ENCODE data around the gene BCL2L13.
A peak's percentile ranks its signal among the peaks of the same experiment; 100 is the strongest.

Gene BCL2L13

GRCh38 chr22:17638432-17639246 lies at the start of gene BCL2L13:
Gene BCL2L13, plus strand, starts transcription at chr22:17638757. Its CDS starts 16,955 bp downstream, at chr22:17655712.
- peak; percentile 76 to 85 for DNase-seq (ENCODE audit: low read depth in 2 of 2)

- DNase-seq (ENCODE audit: low read depth in 2 of 2), result no peak
These were observed 48.7 kb upstream of the BCL2L13 start for GRCh38 chr22:17589810-17590375.

- DNase-seq (ENCODE audit: low read depth in 2 of 2), result no peak
These were observed 48.0 kb upstream of the BCL2L13 start for GRCh38 chr22:17590586-17590985.

GRCh38 chr22:17592201-17592600 lies 46.4 kb upstream of the BCL2L13 start:
- DNase-seq (ENCODE audit: low read depth in 2 of 2), result no peak

GRCh38 chr22:17596226-17596625 lies 42.3 kb upstream of the BCL2L13 start:
- DNase-seq (ENCODE audit: low read depth in 2 of 2), result no peak

GRCh38 chr22:17597217-17597616 lies 41.3 kb upstream of the BCL2L13 start:
- no peak for DNase-seq (ENCODE audit: low read depth in 2 of 2)

GRCh38 chr22:17598318-17598717 lies 40.2 kb upstream of the BCL2L13 start:
- DNase-seq (ENCODE audit: low read depth in 2 of 2), result no peak

GRCh38 chr22:17601031-17601430 lies 37.5 kb upstream of the BCL2L13 start:
- DNase-seq (ENCODE audit: low read depth in 2 of 2), result no peak

GRCh38 chr22:17603668-17604067 lies 34.9 kb upstream of the BCL2L13 start:
- no peak for DNase-seq (ENCODE audit: low read depth in 2 of 2)

- no peak for DNase-seq (ENCODE audit: low read depth in 2 of 2)
These were observed 32.1 kb upstream of the BCL2L13 start for GRCh38 chr22:17606496-17606895.

- DNase-seq (ENCODE audit: low read depth in 2 of 2), result no peak
These were observed 30.6 kb upstream of the BCL2L13 start for GRCh38 chr22:17607891-17608521.

- DNase-seq (ENCODE audit: low read depth in 2 of 2), result no peak
These were observed 26.5 kb upstream of the BCL2L13 start for GRCh38 chr22:17612057-17612456.

- DNase-seq (ENCODE audit: low read depth in 2 of 2), result no peak
These were observed 25.3 kb upstream of the BCL2L13 start for GRCh38 chr22:17613280-17613679.

- DNase-seq (ENCODE audit: low read depth in 2 of 2), result no peak
These were observed 10.6 kb upstream of the BCL2L13 start for GRCh38 chr22:17627961-17628405.

GRCh38 chr22:17628406-17629172 lies 10.0 kb upstream of the BCL2L13 start, which contains the start of gene ATP6V1E1:
Gene ATP6V1E1, minus strand, starts transcription at chr22:17628749. Its CDS starts 114 bp downstream, at chr22:17628635.
- DNase-seq (ENCODE audit: low read depth in 2 of 2), result peak; percentile 84 to 87

- DNase-seq (ENCODE audit: low read depth in 2 of 2), result no peak
These were observed 9.4 kb upstream of the BCL2L13 start for GRCh38 chr22:17629173-17629489.

GRCh38 chr22:17629641-17630040 lies 8.9 kb upstream of the BCL2L13 start:
- DNase-seq (ENCODE audit: low read depth in 2 of 2), result no peak

- no peak for DNase-seq (ENCODE audit: low read depth in 2 of 2)
These were observed 7.4 kb upstream of the BCL2L13 start for GRCh38 chr22:17631076-17631565.

- no peak for DNase-seq (ENCODE audit: low read depth in 2 of 2)
These were observed 5.2 kb upstream of the BCL2L13 start for GRCh38 chr22:17633217-17633997.

- no peak for DNase-seq (ENCODE audit: low read depth in 2 of 2)
These were observed 4.6 kb upstream of the BCL2L13 start for GRCh38 chr22:17633998-17634323.

GRCh38 chr22:17634696-17635095 lies 3.9 kb upstream of the BCL2L13 start:
- DNase-seq (ENCODE audit: low read depth in 2 of 2), result no peak

Data from stimulated activated CD4-positive, alpha-beta T cell treated with anti-CD3 and anti-CD28 coated beads, Interleukin-1b, Interleukin-23, amount 100 ng/mL, for 4 hours (primary cell).